ENCODE results near the gene CCL25. TPM values are rescaled to one million over a fixed set of nuclear protein-coding genes. Genes with fewer than 3 reads are reported as not detected.

The CCL25 gene
- polyA plus RNA-seq, 1 experiment: not detected

DNA sequence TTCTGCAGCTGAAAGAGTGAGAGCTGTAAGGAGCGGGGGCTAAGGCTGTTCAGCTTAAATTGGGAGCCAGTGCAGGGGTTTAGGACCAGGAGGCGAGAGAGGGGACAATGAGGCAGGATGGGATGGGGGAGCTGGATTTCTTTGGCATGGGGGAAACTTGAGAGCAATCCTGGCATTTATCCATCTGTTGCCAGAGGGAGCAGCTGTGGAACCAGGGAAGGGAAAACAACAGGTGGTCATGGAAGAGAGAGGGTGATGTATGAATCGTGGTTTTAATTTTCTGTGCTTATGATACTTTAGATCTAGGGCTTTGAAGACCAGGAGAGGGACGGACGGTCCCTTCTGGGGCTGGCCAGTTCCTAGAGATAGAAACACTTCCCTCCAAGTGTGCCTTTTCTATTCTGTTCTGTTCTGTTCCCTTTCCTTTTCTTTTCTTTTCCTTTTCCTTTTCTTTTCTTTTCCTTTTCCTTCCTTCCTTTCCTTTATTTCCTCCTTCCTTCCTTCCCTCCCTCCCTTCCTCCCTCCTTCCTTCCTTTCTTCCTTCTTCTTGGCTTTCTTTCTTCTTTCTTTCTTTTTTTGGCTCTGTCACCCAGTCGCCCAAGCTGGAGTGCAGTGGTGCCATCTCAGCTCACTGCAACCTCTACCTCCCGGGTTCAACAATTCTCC lies 16.0 kb upstream of the CCL25 start:
- Histone ChIP-seq H3K27me3 (ENCODE audit: control insufficient read depth, insufficient read depth, low read length) (peaks cover 11% of the 10 kb centered on the region), H3K27ac (ENCODE audit: low read depth, low read length) (no peak overlapping the region), H3K9me3 (ENCODE audit: control insufficient read depth, insufficient read depth, low read length) (no peaks in the 10 kb centered on the region), H3K4me3 (ENCODE audit: low read depth, low read length) (no peak overlapping the region)
- TF ChIP-seq, protein P1, sequence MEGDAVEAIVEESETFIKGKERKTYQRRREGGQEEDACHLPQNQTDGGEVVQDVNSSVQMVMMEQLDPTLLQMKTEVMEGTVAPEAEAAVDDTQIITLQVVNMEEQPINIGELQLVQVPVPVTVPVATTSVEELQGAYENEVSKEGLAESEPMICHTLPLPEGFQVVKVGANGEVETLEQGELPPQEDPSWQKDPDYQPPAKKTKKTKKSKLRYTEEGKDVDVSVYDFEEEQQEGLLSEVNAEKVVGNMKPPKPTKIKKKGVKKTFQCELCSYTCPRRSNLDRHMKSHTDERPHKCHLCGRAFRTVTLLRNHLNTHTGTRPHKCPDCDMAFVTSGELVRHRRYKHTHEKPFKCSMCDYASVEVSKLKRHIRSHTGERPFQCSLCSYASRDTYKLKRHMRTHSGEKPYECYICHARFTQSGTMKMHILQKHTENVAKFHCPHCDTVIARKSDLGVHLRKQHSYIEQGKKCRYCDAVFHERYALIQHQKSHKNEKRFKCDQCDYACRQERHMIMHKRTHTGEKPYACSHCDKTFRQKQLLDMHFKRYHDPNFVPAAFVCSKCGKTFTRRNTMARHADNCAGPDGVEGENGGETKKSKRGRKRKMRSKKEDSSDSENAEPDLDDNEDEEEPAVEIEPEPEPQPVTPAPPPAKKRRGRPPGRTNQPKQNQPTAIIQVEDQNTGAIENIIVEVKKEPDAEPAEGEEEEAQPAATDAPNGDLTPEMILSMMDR (IDR thresholded peaks at IDR 0.05; ENCODE audit: low read depth, low read length): no peak
- CTCF ChIA-PET: interaction anchor here (0.8 kb wide), 1 partner anchor 34 kb away, joined by 5 read pairs; no protein-coding TSS in a partner anchor
- no peak for DNase-seq (ENCODE audit: low read depth, low spot score)
- POLR2A ChIA-PET: no interaction called here

DNA sequence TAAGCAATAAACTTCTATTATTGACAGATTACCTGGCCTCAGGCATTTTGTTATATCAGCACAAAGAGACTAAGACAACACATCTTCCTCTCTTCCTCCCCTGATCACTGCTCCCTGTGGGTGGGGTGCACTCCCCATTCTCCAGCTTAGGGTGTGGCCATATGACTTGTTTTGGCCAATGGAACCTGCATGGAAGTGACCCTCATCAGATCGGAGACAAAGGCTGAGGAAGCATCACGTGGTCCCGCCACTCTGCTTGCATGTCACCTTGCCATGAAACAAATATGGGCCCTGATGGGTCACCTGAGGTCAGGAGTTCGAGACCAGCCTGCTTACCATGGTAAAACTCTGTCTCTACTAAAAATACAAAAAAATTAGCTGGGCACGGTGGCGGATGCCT lies 13.7 kb upstream of the CCL25 start:
- ChIA-PET CTCF (no interaction called here), POLR2A (no interaction called here)
- TF ChIP-seq, protein P1 (IDR thresholded peaks at IDR 0.05; ENCODE audit: low read depth, low read length): no peak
- no peak for DNase-seq (ENCODE audit: low read depth, low spot score)
- Histone ChIP-seq H3K27me3 (ENCODE audit: control insufficient read depth, insufficient read depth, low read length) (peaks cover 11% of the 10 kb centered on the region), H3K9me3 (ENCODE audit: control insufficient read depth, insufficient read depth, low read length) (no peaks in the 10 kb centered on the region), H3K4me3 (ENCODE audit: low read depth, low read length) (no peak overlapping the region), H3K27ac (ENCODE audit: low read depth, low read length) (no peak overlapping the region)

DNA sequence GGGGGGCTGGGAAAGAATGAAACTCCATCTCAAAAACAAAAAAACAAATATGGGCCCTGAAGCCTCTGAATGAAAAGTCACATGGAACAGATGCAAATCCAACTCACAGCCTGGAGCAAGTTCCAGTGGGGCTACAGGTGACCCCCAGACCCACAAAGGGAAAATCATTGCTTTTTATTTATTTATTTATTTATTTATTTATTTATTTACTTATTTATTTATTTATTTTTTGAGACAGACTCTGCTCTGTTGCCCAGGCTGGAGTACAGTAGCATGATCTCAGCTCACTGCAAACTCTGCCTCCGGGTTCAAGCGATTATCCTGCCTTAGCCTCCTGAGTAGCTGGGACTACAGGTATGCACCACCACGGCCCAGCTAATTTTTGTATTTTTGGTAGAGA lies 13.3 kb upstream of the CCL25 start:
- DNase-seq (ENCODE audit: low read depth, low spot score): no peak
- Histone ChIP-seq H3K27ac (ENCODE audit: low read depth, low read length) (no peak overlapping the region), H3K9me3 (ENCODE audit: control insufficient read depth, insufficient read depth, low read length) (no peaks in the 10 kb centered on the region), H3K27me3 (ENCODE audit: control insufficient read depth, insufficient read depth, low read length) (peaks cover 11% of the 10 kb centered on the region), H3K4me3 (ENCODE audit: low read depth, low read length) (no peak overlapping the region)
- POLR2A ChIA-PET: no interaction called here
- CTCF ChIA-PET: no interaction called here
- TF ChIP-seq, protein P1 (IDR thresholded peaks at IDR 0.05; ENCODE audit: low read depth, low read length): no peak

DNA sequence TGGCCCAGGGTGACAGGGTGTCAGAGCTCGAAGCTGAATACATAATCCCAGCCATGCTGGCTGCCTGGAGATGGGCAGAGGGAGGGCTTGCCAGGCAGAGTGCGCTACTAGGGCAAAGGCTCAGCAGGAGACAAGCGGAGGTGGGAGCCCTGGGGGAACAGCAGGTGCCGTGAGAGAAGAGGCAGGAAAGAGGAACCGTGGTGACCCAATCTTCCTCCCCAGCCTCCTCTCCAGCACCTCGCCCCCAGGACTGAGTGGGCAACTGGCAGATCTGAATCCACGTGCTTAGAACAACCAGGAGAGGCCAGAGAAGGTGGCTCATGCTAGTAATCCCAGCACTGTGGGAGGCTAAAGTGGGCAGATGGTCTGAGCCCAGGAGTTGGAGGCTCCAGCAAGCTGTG lies 11.0 kb upstream of the CCL25 start:
- no peak for DNase-seq (ENCODE audit: low read depth, low spot score)
- CTCF ChIA-PET: interaction anchor here (0.6 kb wide), 1 partner anchor 572 kb away, joined by 3 read pairs; no protein-coding TSS in a partner anchor
- Histone ChIP-seq H3K4me3 (ENCODE audit: low read depth, low read length) (no peak overlapping the region), H3K27me3 (ENCODE audit: control insufficient read depth, insufficient read depth, low read length) (peaks cover 6% of the 10 kb centered on the region), H3K27ac (ENCODE audit: low read depth, low read length) (no peak overlapping the region), H3K9me3 (ENCODE audit: control insufficient read depth, insufficient read depth, low read length) (no peaks in the 10 kb centered on the region)
- POLR2A ChIA-PET: interaction anchor here (0.7 kb wide), 1 partner anchor 115 kb away, joined by 8 read pairs; no protein-coding TSS in a partner anchor
- TF ChIP-seq, protein P1 (IDR thresholded peaks at IDR 0.05; ENCODE audit: low read depth, low read length): no peak

DNA sequence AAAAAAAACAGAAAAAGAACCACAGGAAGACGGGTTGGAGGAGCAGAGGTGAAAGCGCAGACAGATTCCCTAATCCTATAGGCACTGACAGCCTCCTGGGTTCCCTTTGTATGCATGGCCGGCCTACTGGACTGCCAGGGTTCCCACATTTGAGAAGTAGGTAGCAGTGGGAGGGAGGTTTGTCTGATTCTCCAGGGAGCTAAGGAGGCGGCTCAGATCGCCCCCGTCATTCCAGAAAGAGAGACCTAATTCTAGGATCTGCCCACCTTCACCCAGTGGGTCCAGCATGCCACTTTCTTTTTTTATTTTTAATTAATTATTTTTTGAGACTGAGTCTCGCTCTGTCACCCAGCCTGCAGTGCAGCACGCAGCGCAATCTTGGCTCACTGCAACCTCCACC lies 9.7 kb upstream of the CCL25 start:
- no peak overlapping the region for H3K27ac ChIP-seq (ENCODE audit: low read depth, low read length)
- ChIA-PET POLR2A (no interaction called here), CTCF (no interaction called here)
- TF ChIP-seq, protein P1 (IDR thresholded peaks at IDR 0.05; ENCODE audit: low read depth, low read length): no peak
- H3K4me3 ChIP-seq (ENCODE audit: low read depth, low read length): no peak overlapping the region
- no peak for DNase-seq (ENCODE audit: low read depth, low spot score)
- H3K9me3 ChIP-seq (ENCODE audit: control insufficient read depth, insufficient read depth, low read length): no peaks in the 10 kb centered on the region
- H3K27me3 ChIP-seq (ENCODE audit: control insufficient read depth, insufficient read depth, low read length): peaks cover 5% of the 10 kb centered on the region

Data from AG04450 (cell line).